Measurements from ENCODE around the gene RDX. TPM values are rescaled to one million over a fixed set of nuclear protein-coding genes. Genes with fewer than 3 reads are reported as not detected.

The RDX gene
- total RNA-seq, 1 donor from 2014 or later, result 132 TPM

- H3K4me3 Mint-ChIP-seq (ENCODE audit: unreplicated experiment), result no peak overlapping the region
- peaks cover 3% of the 10 kb centered on the region for H3K4me1 ChIP-seq (ENCODE audit: insufficient read depth, low read length)
- H3K27me3 Mint-ChIP-seq (ENCODE audit: low read depth, unreplicated experiment), result no peaks in the 10 kb centered on the region
- no peaks in the 10 kb centered on the region for H3K36me3 Mint-ChIP-seq (ENCODE audit: low read depth, unreplicated experiment)
- H3K27ac ChIP-seq (ENCODE audit: low read depth, low read length), result no peak overlapping the region
- peaks cover 14% of the 10 kb centered on the region for H3K4me1 Mint-ChIP-seq (ENCODE audit: low read depth, unreplicated experiment)
- H3K27me3 ChIP-seq (ENCODE audit: insufficient read depth, low read length), result no peaks in the 10 kb centered on the region
- H3K79me2 ChIP-seq (ENCODE audit: insufficient read depth, low read length), result no peaks in the 10 kb centered on the region
- TF ChIP-seq EZH2 (IDR thresholded peaks at IDR 0.05; ENCODE audit: insufficient read depth, low read length) (no peak), CTCF (IDR thresholded peaks at IDR 0.05; ENCODE audit: insufficient read depth, low read depth, low read length) (no peak)
- H3K36me3 ChIP-seq (ENCODE audit: insufficient read depth, low read length), result no peaks in the 10 kb centered on the region
- H3K9me3 Mint-ChIP-seq (ENCODE audit: unreplicated experiment), result no peaks in the 10 kb centered on the region
- no peaks in the 10 kb centered on the region for H4K20me1 ChIP-seq (ENCODE audit: insufficient read depth, low read length)
- H3K27ac Mint-ChIP-seq (ENCODE audit: unreplicated experiment), result no peak overlapping the region
- no peak overlapping the region for H3K4me3 ChIP-seq (ENCODE audit: insufficient read depth, low read depth, low read length)
- H3K9me3 ChIP-seq (ENCODE audit: insufficient read depth, low read depth, low read length), result no peaks in the 10 kb centered on the region
- no peak overlapping the region for H3K9ac ChIP-seq (ENCODE audit: low read length)
- no peak overlapping the region for H3K4me2 ChIP-seq (ENCODE audit: low read length)
- DNase-seq (ENCODE audit: low read depth), result no peak
- H2AFZ ChIP-seq (ENCODE audit: low read depth, low read length), result no peak overlapping the region
- no peak for FAIRE-seq
These were observed 44.0 kb upstream of the RDX start for GRCh38 chr11:110340436-110340835.

- Histone ChIP-seq H3K4me3 (ENCODE audit: insufficient read depth, low read depth, low read length) (no peak overlapping the region), H2AFZ (ENCODE audit: low read depth, low read length) (no peak overlapping the region), H3K4me1 (ENCODE audit: insufficient read depth, low read length) (peaks cover 3% of the 10 kb centered on the region), H4K20me1 (ENCODE audit: insufficient read depth, low read length) (no peaks in the 10 kb centered on the region), H3K9ac (ENCODE audit: low read length) (no peak overlapping the region), H3K4me2 (ENCODE audit: low read length) (no peak overlapping the region), H3K79me2 (ENCODE audit: insufficient read depth, low read length) (no peaks in the 10 kb centered on the region), H3K36me3 (ENCODE audit: insufficient read depth, low read length) (no peaks in the 10 kb centered on the region), H3K27ac (ENCODE audit: low read depth, low read length) (no peak overlapping the region), H3K27me3 (ENCODE audit: insufficient read depth, low read length) (no peaks in the 10 kb centered on the region), H3K9me3 (ENCODE audit: insufficient read depth, low read depth, low read length) (no peaks in the 10 kb centered on the region)
- Mint-ChIP-seq H3K4me1 (ENCODE audit: low read depth, unreplicated experiment) (peaks cover 15% of the 10 kb centered on the region), H3K36me3 (ENCODE audit: low read depth, unreplicated experiment) (no peaks in the 10 kb centered on the region), H3K9me3 (ENCODE audit: unreplicated experiment) (no peaks in the 10 kb centered on the region), H3K27ac (ENCODE audit: unreplicated experiment) (no peak overlapping the region), H3K4me3 (ENCODE audit: unreplicated experiment) (no peak overlapping the region), H3K27me3 (ENCODE audit: low read depth, unreplicated experiment) (no peaks in the 10 kb centered on the region)
- TF ChIP-seq CTCF (IDR thresholded peaks at IDR 0.05; ENCODE audit: insufficient read depth, low read depth, low read length), result no peak
- no peak for TF ChIP-seq EZH2 (IDR thresholded peaks at IDR 0.05; ENCODE audit: insufficient read depth, low read length)
- FAIRE-seq (no peak), DNase-seq (ENCODE audit: low read depth) (no peak)
These were observed 43.2 kb upstream of the RDX start for GRCh38 chr11:110339456-110340250.

- Histone ChIP-seq H3K36me3 (ENCODE audit: insufficient read depth, low read length) (no peaks in the 10 kb centered on the region), H3K27me3 (ENCODE audit: insufficient read depth, low read length) (no peaks in the 10 kb centered on the region), H3K27ac (ENCODE audit: low read depth, low read length) (no peak overlapping the region), H3K4me2 (ENCODE audit: low read length) (no peak overlapping the region), H2AFZ (ENCODE audit: low read depth, low read length) (no peak overlapping the region), H4K20me1 (ENCODE audit: insufficient read depth, low read length) (no peaks in the 10 kb centered on the region), H3K9me3 (ENCODE audit: insufficient read depth, low read depth, low read length) (no peaks in the 10 kb centered on the region), H3K79me2 (ENCODE audit: insufficient read depth, low read length) (no peaks in the 10 kb centered on the region), H3K9ac (ENCODE audit: low read length) (no peak overlapping the region), H3K4me1 (ENCODE audit: insufficient read depth, low read length) (peaks cover 3% of the 10 kb centered on the region), H3K4me3 (ENCODE audit: insufficient read depth, low read depth, low read length) (no peak overlapping the region)
- Mint-ChIP-seq H3K27me3 (ENCODE audit: low read depth, unreplicated experiment) (no peaks in the 10 kb centered on the region), H3K4me1 (ENCODE audit: low read depth, unreplicated experiment) (peaks cover 15% of the 10 kb centered on the region), H3K27ac (ENCODE audit: unreplicated experiment) (no peak overlapping the region), H3K4me3 (ENCODE audit: unreplicated experiment) (no peak overlapping the region), H3K36me3 (ENCODE audit: low read depth, unreplicated experiment) (no peaks in the 10 kb centered on the region), H3K9me3 (ENCODE audit: unreplicated experiment) (no peaks in the 10 kb centered on the region)
- FAIRE-seq (no peak), DNase-seq (ENCODE audit: low read depth) (no peak)
- TF ChIP-seq CTCF (IDR thresholded peaks at IDR 0.05; ENCODE audit: insufficient read depth, low read depth, low read length), result no peak
- no peak for TF ChIP-seq EZH2 (IDR thresholded peaks at IDR 0.05; ENCODE audit: insufficient read depth, low read length)
These were observed 42.3 kb upstream of the RDX start for GRCh38 chr11:110338684-110339083.

All from astrocyte (in vitro differentiated cells and primary cell).